Measurements from ENCODE around the gene NAXE. TPM values are rescaled to one million over a fixed set of nuclear protein-coding genes. Genes with fewer than 3 reads are reported as not detected.

The NAXE gene
- total and polyA plus RNA-seq, 2 of the 13 experiments (the other 11 are each of a cell fraction or from before 2014, with no cell fraction given), result 39.4 to 59.4 TPM

DNA sequence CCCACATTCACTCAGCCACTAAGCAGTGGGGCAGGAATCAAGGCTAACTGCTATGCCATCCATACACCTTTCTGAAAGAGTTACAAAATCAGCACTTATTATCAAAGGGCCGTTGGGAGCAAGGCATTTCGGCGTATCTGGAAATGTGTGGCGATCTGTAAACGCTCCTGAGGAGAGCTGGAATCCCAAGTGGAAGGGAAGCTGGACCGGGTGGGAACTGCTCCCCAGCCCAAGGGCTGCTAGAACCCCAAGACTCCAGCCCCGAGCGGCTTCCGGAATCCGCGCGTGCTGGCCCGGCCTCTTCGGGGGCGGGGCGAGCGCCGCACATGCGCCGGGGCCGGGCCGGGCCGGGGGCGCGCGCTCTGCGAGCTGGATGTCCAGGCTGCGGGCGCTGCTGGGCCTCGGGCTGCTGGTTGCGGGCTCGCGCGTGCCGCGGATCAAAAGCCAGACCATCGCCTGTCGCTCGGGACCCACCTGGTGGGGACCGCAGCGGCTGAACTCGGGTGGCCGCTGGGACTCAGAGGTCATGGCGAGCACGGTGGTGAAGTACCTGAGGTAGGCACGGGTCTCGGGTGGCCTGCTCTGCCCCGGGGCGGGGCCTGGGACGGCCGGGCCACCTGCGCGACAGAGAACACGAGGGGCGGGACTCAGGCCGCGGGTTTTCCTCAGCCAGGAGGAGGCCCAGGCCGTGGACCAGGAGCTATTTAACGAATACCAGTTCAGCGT is at the start of gene NAXE (continued):
- TF ChIP-seq, protein P1, sequence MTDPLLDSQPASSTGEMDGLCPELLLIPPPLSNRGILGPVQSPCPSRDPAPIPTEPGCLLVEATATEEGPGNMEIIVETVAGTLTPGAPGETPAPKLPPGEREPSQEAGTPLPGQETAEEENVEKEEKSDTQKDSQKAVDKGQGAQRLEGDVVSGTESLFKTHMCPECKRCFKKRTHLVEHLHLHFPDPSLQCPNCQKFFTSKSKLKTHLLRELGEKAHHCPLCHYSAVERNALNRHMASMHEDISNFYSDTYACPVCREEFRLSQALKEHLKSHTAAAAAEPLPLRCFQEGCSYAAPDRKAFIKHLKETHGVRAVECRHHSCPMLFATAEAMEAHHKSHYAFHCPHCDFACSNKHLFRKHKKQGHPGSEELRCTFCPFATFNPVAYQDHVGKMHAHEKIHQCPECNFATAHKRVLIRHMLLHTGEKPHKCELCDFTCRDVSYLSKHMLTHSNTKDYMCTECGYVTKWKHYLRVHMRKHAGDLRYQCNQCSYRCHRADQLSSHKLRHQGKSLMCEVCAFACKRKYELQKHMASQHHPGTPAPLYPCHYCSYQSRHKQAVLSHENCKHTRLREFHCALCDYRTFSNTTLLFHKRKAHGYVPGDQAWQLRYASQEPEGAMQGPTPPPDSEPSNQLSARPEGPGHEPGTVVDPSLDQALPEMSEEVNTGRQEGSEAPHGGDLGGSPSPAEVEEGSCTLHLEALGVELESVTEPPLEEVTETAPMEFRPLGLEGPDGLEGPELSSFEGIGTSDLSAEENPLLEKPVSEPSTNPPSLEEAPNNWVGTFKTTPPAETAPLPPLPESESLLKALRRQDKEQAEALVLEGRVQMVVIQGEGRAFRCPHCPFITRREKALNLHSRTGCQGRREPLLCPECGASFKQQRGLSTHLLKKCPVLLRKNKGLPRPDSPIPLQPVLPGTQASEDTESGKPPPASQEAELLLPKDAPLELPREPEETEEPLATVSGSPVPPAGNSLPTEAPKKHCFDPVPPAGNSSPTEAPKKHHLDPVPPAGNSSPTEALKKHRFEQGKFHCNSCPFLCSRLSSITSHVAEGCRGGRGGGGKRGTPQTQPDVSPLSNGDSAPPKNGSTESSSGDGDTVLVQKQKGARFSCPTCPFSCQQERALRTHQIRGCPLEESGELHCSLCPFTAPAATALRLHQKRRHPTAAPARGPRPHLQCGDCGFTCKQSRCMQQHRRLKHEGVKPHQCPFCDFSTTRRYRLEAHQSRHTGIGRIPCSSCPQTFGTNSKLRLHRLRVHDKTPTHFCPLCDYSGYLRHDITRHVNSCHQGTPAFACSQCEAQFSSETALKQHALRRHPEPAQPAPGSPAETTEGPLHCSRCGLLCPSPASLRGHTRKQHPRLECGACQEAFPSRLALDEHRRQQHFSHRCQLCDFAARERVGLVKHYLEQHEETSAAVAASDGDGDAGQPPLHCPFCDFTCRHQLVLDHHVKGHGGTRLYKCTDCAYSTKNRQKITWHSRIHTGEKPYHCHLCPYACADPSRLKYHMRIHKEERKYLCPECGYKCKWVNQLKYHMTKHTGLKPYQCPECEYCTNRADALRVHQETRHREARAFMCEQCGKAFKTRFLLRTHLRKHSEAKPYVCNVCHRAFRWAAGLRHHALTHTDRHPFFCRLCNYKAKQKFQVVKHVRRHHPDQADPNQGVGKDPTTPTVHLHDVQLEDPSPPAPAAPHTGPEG (CRISPR knock-in tag; IDR thresholded peaks at IDR 0.05), result peak; percentile 65; the same call in 1 of the 2 replicates
- TF ChIP-seq, protein P2, sequence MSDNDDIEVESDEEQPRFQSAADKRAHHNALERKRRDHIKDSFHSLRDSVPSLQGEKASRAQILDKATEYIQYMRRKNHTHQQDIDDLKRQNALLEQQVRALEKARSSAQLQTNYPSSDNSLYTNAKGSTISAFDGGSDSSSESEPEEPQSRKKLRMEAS (IDR thresholded peaks at IDR 0.05), result no peak
- 0 out of 2 replicates have a peak, but pooled peaks have one; percentile 44 for TF ChIP-seq GTF3A (CRISPR knock-in tag; conservative IDR thresholded peaks at IDR 0.05)
- peak; percentile 66; the same call in 1 of the 2 replicates for TF ChIP-seq SIN3A (IDR thresholded peaks at IDR 0.05; ENCODE audit: borderline replicate concordance, low read depth, low read length)
- TF ChIP-seq ZNF737 (CRISPR knock-in tag; IDR thresholded peaks at IDR 0.05; ENCODE audit: borderline replicate concordance), result 0 out of 2 replicates have a peak, but pooled peaks have one; percentile 17
- TF ChIP-seq NR2F6 (IDR thresholded peaks at IDR 0.05), result 0 out of 2 replicates have a peak, but pooled peaks have one; percentile 4
- TF ChIP-seq NR2F6 (CRISPR knock-in tag; IDR thresholded peaks at IDR 0.05), result no peak
- TF ChIP-seq, protein P3, sequence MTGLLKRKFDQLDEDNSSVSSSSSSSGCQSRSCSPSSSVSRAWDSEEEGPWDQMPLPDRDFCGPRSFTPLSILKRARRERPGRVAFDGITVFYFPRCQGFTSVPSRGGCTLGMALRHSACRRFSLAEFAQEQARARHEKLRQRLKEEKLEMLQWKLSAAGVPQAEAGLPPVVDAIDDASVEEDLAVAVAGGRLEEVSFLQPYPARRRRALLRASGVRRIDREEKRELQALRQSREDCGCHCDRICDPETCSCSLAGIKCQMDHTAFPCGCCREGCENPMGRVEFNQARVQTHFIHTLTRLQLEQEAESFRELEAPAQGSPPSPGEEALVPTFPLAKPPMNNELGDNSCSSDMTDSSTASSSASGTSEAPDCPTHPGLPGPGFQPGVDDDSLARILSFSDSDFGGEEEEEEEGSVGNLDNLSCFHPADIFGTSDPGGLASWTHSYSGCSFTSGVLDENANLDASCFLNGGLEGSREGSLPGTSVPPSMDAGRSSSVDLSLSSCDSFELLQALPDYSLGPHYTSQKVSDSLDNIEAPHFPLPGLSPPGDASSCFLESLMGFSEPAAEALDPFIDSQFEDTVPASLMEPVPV (CRISPR knock-in tag; IDR thresholded peaks at IDR 0.05), result no peak
- TF ChIP-seq SMAD9 (CRISPR knock-in tag; IDR thresholded peaks at IDR 0.05), result no peak
- TF ChIP-seq ZSCAN9 (CRISPR knock-in tag; IDR thresholded peaks at IDR 0.05; ENCODE audit: borderline replicate concordance), result no peak
- TF ChIP-seq TEAD2 (CRISPR knock-in tag; IDR thresholded peaks at IDR 0.05), result no peak
- TF ChIP-seq HNRNPL (IDR thresholded peaks at IDR 0.05; ENCODE audit: low read depth, low read length), result no peak
- no peak for TF ChIP-seq KDM1A (CRISPR knock-in tag; IDR thresholded peaks at IDR 0.05)
- peak; percentile 84; the same call in 1 of the 2 replicates for TF ChIP-seq ATF7-NPFF (CRISPR knock-in tag; IDR thresholded peaks at IDR 0.05; ENCODE audit: low read depth)
- TF ChIP-seq DPF2 (CRISPR knock-in tag; IDR thresholded peaks at IDR 0.05; ENCODE audit: borderline replicate concordance, low read depth), result no peak
- TF ChIP-seq ZMYM4 (CRISPR knock-in tag; IDR thresholded peaks at IDR 0.05), result peak; percentile 15; the same call in 1 of the 2 replicates
- TF ChIP-seq, protein P4, sequence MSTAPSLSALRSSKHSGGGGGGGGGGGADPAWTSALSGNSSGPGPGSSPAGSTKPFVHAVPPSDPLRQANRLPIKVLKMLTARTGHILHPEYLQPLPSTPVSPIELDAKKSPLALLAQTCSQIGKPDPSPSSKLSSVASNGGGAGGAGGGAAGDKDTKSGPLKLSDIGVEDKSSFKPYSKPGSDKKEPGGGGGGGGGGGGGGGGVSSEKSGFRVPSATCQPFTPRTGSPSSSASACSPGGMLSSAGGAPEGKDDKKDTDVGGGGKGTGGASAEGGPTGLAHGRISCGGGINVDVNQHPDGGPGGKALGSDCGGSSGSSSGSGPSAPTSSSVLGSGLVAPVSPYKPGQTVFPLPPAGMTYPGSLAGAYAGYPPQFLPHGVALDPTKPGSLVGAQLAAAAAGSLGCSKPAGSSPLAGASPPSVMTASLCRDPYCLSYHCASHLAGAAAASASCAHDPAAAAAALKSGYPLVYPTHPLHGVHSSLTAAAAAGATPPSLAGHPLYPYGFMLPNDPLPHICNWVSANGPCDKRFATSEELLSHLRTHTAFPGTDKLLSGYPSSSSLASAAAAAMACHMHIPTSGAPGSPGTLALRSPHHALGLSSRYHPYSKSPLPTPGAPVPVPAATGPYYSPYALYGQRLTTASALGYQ (CRISPR knock-in tag; IDR thresholded peaks at IDR 0.05), result no peak
- no peak for TF ChIP-seq ATAD3A (CRISPR knock-in tag; IDR thresholded peaks at IDR 0.05)
- no peak for TF ChIP-seq EED (CRISPR knock-in tag; IDR thresholded peaks at IDR 0.05)

All from HepG2 (cell line).